GM12865 (cell line): ENCODE data around the gene FAM193B.

Experiments
- DNase-seq: peaks from one replicate; pipeline ENCODE4 v3.0.0; 2010; ENCODE audit warnings: low read depth
- H3K4me3 ChIP-seq: 2 replicates; pipeline ENCODE4 v1.5.1; 2011; ENCODE audit warnings: mild to moderate bottlenecking, low read depth, low read length, control low read depth
- TF ChIP-seq, protein P1 (sequence below): IDR thresholded peaks from 2 replicates; pipeline ENCODE4 v1.5.1; 2011; ENCODE audit warnings: low read length, control low read depth, low read depth, inconsistent platforms; ENCODE audit not compliant: insufficient read depth; ENCODE audit errors: missing control alignments

Gene FAM193B

DNA sequence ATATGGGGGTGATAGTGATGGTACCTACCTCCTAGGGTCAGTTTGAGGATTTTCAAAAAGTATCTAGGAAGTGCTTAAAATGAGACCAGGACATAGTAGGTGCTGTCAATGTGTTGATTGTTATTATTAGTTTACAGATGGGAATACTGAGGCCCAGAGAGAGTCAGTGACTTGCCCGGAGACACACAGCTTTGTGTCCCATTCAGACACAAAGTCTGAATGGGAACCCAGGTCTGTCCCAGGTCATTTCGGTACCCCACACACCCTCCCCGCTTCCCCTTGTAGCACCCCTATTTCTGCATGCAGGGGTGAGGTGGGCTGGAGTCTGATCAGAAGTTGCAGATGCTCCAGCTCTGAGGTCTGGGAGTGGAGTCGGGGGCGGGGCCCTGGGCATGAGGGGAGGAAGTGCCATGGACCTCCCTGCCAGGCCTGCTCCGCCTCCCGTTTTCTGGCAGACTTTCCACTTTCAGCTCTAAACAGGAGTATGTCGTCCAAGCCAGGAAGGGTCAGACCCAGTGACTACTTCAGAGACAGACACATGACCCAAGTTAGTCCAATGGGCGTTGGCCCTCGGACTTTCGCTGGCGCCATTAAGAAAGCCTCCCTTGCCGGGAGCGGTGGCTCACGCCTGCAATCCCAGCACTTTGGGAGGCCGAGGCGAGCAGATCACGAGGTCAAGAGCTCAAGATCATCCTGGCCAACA is 77.7 kb downstream of the FAM193B start:
- no peak for DNase-seq
- TF ChIP-seq, protein P1, sequence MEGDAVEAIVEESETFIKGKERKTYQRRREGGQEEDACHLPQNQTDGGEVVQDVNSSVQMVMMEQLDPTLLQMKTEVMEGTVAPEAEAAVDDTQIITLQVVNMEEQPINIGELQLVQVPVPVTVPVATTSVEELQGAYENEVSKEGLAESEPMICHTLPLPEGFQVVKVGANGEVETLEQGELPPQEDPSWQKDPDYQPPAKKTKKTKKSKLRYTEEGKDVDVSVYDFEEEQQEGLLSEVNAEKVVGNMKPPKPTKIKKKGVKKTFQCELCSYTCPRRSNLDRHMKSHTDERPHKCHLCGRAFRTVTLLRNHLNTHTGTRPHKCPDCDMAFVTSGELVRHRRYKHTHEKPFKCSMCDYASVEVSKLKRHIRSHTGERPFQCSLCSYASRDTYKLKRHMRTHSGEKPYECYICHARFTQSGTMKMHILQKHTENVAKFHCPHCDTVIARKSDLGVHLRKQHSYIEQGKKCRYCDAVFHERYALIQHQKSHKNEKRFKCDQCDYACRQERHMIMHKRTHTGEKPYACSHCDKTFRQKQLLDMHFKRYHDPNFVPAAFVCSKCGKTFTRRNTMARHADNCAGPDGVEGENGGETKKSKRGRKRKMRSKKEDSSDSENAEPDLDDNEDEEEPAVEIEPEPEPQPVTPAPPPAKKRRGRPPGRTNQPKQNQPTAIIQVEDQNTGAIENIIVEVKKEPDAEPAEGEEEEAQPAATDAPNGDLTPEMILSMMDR, result no peak

GRCh38 chr5:177475563-177476427 is 78.6 kb downstream of the FAM193B start:
- TF ChIP-seq, protein P1, result no peak

More for the DNA sequence above, 77.7 kb downstream of the FAM193B start:
- no peak overlapping the region for H3K4me3 ChIP-seq

GRCh38 chr5:177474846-177475562 is 79.4 kb downstream of the FAM193B start:
- no peak overlapping the region for H3K4me3 ChIP-seq
- TF ChIP-seq, protein P1, result no peak
- DNase-seq, result no peak

More at GRCh38 chr5:177475563-177476427, 78.6 kb downstream of the FAM193B start:
- DNase-seq, result no peak
- no peak overlapping the region for H3K4me3 ChIP-seq

- DNase-seq, result no peak
- no peak overlapping the region for H3K4me3 ChIP-seq
- TF ChIP-seq, protein P1, result no peak
These were observed 80.3 kb downstream of the FAM193B start for GRCh38 chr5:177474002-177474476.

DNA sequence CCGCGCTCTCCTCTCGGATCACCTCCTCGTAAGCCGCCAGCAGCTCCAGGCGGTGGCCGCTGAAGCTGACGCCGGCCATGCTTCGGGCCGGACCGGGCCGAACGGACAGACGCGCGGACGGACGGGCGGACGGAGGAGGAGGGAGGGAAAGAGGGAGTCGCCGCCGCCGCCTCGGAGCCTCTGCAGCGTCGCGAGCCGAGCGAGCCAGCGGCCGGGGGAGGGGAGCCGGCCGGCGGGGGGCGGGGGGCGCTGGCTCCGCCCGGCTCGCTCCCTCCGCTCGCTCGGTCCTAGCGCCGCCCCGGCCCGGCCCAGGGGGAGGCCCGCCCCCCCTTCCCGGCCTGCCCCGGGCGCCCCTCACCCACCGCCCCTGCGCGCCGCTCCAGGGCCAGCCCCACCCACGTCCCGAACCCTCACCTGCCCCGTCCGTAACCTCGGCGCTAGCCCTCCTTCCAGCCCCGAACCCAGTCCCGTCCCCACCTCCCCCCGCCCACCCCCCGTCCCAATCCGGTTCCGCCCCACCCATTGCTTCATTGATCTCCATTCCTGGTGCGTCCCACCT is 80.8 kb downstream of the FAM193B start, which contains the start of gene DBN1:
Gene DBN1 (minus strand): TSS at position 192 of the 559 bp plus-strand sequence. CDS start 113 bp downstream, at position 79.
- H3K4me3 ChIP-seq, result peak within 1 kb of the TSS; percentile 32
- DNase-seq, result no peak
- TF ChIP-seq, protein P1, result no peak
